Glomerular visceral epithelial cell (primary cell): Measurements from ENCODE around the gene GRIA2.

Source experiments
- DNase-seq: peaks from one replicate; pipeline ENCODE4 v3.0.0-alpha.2; 2016; ENCODE audit errors: extremely low spot score

GRIA2 gene

GRCh38 chr4:157372567-157372966 is 152.0 kb downstream of the GRIA2 start:
- DNase-seq = no peak

GRCh38 chr4:157389741-157390140 is 169.2 kb downstream of the GRIA2 start:
- no peak for DNase-seq

GRCh38 chr4:157405070-157405469 is 184.5 kb downstream of the GRIA2 start:
- DNase-seq = no peak
